NCI-H510A treated with DMSO at 0.1 percent for 48 hours (cell line): ENCODE data around the gene DCX.

Experiments used
- DNase-seq: peaks from one replicate; lab custom pipeline; 2025; lab: John Stamatoyannopoulos, UW

Gene DCX

GRCh38 chrX:111411983-111412382 is at the start of gene DCX:
TSS of gene DCX (minus strand) at chrX:111412192. CDS start at chrX:111410398, 1,794 bp downstream.
- no peak for DNase-seq

- no peak for DNase-seq
These were observed 48.6 kb upstream of the DCX start for GRCh38 chrX:111460607-111461006.

- peak; percentile 20 for DNase-seq
These were observed 35.3 kb upstream of the DCX start for GRCh38 chrX:111447298-111447697.

GRCh38 chrX:111445485-111445884 is 33.5 kb upstream of the DCX start:
- DNase-seq: peak; percentile 75

- DNase-seq: no peak
These were observed 32.9 kb upstream of the DCX start for GRCh38 chrX:111444881-111445280.

GRCh38 chrX:111443946-111444345 is 32.0 kb upstream of the DCX start:
- DNase-seq: no peak

- DNase-seq: no peak
These were observed 30.8 kb upstream of the DCX start for GRCh38 chrX:111442791-111443190.

- DNase-seq: no peak
These were observed 23.5 kb upstream of the DCX start for GRCh38 chrX:111435469-111435868.

- no peak for DNase-seq
These were observed 19.0 kb upstream of the DCX start for GRCh38 chrX:111431001-111431400.

- DNase-seq: no peak
These were observed 435 bp downstream of the DCX start for GRCh38 chrX:111411557-111411956.

- DNase-seq: no peak
These were observed 1.4 kb downstream of the DCX start for GRCh38 chrX:111410590-111411078.

- no peak for DNase-seq
These were observed 2.7 kb downstream of the DCX start for GRCh38 chrX:111409326-111409725.

- DNase-seq: no peak
These were observed 4.0 kb downstream of the DCX start for GRCh38 chrX:111407948-111408347.

GRCh38 chrX:111402344-111402743 is 9.6 kb downstream of the DCX start:
- DNase-seq: no peak

GRCh38 chrX:111395149-111395548 is 16.8 kb downstream of the DCX start:
- no peak for DNase-seq

- no peak for DNase-seq
These were observed 17.4 kb downstream of the DCX start for GRCh38 chrX:111394569-111394968.

- no peak for DNase-seq
These were observed 24.4 kb downstream of the DCX start for GRCh38 chrX:111387470-111388070.

- no peak for DNase-seq
These were observed 25.3 kb downstream of the DCX start for GRCh38 chrX:111386615-111387233.

GRCh38 chrX:111386077-111386476 is 25.9 kb downstream of the DCX start:
- DNase-seq: no peak

GRCh38 chrX:111382277-111382676 is 29.7 kb downstream of the DCX start:
- DNase-seq: no peak

GRCh38 chrX:111376897-111377578 is 35.0 kb downstream of the DCX start:
- peak; percentile 30 for DNase-seq

GRCh38 chrX:111376486-111376885 is 35.5 kb downstream of the DCX start:
- DNase-seq: no peak

GRCh38 chrX:111375747-111376146 is 36.2 kb downstream of the DCX start:
- DNase-seq: no peak
